ENCODE data around the gene GID8.

Gene GID8

DNA sequence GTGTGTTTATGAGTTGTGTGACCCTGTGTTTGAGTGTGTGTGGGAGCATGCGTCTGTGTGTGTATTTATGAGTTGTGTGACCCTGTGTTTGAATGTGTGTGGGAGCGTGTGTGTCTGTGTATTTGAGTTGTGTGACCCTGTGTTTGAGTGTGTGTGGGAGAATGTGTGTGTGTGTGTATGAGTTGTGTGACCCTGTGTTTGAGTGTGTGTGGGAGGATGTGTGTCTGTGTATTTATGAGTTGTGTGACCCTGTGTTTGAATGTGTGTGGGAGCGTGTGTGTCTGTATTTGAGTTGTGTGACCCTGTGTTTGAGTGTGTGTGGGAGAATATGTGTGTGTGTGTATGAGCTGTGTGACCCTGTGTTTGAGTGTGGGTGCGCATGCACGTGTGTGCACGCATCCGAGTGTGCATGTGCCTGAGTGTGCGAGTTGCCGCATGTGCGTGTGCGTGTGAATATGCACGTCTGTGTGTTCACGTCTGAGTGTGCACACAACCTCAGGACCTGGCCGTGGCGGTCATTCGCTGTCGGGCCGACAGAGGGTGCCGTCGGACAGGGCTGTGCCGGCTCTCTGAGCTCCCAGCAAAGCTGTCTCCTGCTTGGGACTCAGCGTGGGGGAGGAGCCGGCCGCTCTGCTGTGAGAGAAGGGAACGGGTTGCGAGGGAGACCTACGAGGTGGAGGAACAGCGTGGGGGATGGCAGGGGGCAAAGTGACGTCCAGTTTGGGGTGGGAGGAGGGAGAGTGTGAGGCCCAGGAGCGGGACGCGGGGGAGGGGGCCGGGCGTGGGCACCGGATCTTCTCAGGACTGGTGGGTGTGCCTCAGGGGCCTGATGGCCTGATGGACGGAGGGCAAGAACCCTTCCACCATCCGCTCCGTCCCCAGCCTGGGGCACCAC is 34.2 kb downstream of the GID8 start:
- DNase-seq, result peak; percentile 72

- DNase-seq, result no peak
Measured at GRCh38 chr20:62972845-62973745, 35.1 kb downstream of the GID8 start.

GRCh38 chr20:62975251-62975760 is 37.4 kb downstream of the GID8 start:
- DNase-seq, result no peak

GRCh38 chr20:62975812-62976508 is 38.0 kb downstream of the GID8 start:
- DNase-seq, result no peak

DNA sequence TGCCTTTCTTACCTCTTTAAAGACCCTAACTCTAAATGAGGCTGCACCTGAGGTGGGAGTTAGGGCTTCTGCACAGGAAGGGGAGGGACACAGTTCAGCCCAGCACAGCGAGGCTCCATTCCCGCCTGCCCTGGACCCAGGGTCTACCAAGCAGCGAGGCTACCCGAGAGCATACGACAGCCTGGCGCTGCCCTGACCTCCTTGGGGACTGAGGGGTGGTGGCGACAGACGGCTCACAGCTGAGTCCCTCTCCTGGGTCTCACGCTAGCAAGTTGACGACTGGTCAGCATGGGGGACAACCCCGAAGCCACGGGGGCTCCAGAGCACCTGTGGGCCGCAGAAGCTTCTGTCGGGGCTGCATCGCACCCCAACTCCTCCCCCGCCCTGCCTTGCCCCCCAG is 38.9 kb downstream of the GID8 start:
- no peak for DNase-seq

DNA sequence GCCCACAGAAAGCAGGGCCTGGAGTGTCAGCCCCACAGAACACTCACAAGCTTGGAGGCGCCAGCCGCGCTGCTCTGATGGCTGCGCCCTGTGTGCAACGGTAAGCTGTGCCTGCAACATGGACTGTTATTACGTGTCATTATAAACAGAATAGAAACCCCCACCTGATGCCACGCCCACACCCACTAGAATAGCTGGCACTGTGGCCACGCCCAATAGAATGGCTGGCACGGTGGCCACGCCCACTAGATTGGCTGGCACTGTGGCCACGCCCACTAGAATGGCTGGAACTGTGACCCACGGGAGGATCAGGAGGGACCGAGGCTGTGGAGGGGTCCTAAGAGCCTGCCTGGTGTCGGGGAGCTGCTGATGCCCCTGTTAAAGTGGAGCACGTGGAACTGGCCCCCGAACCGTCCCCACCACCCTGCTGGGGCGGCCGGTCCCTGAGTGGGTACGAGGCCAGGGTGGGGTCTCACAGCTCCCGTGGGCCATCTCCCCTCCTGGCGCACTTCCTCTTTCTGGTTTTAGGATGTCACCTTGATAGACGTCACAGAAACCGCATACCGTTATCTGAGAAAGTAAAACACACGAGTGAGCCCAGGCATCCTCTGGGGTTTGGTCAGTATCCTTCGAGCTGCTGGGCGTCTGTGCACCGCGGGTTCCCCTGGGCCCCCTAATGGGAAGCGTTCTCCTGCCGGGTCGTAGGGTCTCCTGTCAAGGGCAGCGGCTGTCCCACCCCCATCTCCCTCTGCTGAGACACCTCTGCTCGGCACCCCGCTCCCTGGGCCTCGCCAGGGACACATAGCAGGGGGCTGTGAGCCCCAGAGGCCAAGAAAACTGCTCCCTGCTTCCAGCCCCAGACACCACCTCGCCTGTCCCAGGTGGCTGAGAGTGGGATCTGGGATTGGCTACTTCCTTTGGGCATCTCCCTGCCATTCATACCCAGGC is 39.9 kb downstream of the GID8 start:
- DNase-seq, result no peak

DNA sequence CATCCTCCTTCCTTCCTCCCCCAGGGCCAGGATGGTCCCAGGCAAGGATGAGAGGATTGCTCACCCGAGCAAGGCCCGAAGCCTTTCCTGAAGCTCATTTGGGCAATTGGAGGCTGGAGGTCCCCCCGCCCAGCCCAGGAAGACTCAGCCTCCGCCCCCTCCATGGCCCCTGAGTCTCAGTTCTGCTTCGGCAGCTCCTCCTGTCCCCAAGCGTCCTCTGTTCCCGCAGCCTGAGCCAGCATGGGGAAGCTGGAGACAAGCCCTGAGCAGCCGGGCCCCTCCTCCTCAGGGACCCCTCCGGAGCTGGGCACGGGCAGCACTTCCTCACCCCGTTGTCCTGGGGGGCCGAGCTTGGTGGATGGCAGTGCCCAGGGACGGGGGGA is 40.6 kb downstream of the GID8 start:
- DNase-seq, result no peak

- no peak for DNase-seq
Measured at GRCh38 chr20:62979310-62979709, 41.4 kb downstream of the GID8 start.

DNA sequence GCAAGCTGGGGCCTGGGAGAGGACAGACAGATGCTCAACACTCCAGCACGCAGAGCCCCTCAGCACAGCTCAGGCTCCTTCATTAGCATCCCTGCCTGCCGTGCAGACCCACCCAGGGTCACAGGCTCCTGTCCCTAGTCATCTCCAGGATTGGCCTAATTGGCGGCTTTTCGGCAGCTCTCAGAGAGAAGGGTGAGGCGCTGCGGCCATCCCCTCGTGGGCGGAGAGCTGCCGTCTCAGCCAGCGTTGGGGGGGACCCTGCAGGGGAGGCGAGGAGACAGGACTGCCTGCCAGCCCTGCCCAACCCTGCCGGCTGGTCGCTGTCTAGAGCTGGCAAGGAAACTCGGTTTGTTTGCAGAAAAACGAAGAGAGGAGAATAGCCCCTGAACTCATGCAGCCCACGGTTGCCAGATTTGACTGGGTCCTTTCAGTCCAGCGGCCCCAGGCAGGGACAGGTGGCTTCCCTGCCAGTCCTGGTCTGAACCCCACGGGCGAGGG is 42.0 kb downstream of the GID8 start:
- DNase-seq, result peak; percentile 66

GRCh38 chr20:62980380-62980960 is 42.5 kb downstream of the GID8 start:
- DNase-seq, result peak; percentile 45

DNA sequence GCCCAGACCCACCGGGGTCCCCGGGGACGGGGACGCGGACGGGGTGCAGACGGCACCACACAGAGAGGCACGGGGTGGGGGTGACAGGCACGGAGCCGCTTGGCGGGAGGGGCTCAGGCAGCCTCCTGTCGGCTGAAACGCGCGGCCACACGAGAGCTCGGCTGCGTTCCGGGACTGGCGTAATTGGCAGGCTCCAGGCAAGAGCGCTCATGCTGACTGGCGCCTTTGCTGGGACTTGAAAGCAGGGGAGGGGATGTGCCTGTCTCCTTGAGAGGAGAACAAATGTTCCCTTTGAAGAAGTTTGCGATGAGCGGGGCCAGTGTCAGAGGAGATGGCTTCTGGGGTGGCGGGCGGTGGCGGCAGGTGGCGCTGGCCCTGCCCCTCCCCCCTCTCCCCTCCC is 43.0 kb downstream of the GID8 start:
- peak; percentile 29 for DNase-seq

GRCh38 chr20:62982124-62983075 is 44.5 kb downstream of the GID8 start:
- DNase-seq, result no peak

DNA sequence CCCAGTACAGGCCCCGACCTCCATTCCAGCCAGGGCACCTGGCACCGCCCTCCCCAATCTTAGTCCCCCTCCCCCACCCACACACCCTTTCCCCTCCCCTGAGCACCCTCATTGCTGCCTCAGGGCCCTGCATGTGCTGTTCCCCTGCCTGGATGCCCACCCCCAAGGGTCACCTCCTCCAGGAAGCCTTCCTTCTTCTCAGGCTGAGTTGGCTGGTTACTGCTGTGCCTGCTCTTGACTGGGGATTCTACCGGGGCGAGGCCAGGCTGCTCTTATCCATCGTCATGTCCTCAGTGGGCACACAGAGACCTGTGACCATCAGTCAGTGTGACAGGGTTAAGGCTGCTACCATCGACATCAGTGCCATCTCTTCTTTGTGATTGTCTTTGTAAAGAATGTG is 45.3 kb downstream of the GID8 start:
- DNase-seq, result no peak

DNA sequence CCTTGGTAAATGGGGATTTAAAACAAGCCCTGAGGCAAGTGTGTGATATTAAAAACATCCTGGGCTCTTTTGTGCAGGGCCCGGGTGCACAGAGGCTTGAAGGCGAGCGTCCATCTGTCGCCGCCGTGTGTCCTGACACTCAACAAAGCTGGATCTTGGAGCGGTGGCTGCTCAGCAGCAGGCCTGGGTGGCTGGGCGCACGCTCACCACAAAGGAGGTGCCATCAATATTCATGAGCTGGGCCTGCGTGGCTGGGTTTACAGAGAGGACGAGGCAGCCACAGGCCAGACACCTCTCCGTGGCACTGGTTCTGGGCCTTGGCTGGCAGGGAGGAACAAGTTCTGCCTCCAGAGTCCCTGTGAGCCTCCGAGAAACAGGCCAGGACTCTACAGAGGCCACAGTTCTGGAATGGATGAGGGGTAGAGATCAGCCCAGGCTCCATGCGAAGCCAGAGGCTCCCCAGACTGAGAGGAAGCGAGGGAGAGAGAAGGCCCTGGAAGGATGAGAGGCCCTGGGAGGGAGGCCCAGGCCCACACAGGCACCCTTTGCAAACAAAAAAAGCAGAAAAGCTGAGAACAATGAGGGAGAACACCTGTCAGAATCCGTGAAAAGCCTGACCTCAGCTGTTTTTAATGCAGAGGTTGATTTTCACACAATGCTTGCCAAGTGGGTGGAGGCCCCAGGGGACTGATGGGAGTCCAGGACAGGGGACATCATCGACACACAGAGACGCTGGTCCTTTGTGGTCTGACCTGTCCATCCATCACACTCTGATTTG is 46.9 kb downstream of the GID8 start:
- DNase-seq, result no peak

DNA sequence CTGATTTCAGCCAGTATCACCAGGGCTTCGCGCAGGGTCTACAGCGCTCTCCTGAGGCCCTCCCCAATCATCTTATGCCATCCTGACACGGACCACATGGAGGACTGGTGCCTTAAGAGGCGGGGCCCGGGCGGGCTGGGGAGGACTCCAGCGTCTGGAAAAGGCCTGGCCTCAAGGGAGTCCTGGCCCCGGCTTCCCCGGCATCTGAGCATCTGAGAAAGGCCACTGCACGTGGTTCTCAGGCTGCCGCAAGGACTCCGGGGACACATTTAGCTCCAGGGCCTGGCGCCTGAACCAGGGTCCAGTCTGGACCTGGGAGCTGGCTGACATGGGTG is 47.5 kb downstream of the GID8 start:
- DNase-seq, result no peak

DNA sequence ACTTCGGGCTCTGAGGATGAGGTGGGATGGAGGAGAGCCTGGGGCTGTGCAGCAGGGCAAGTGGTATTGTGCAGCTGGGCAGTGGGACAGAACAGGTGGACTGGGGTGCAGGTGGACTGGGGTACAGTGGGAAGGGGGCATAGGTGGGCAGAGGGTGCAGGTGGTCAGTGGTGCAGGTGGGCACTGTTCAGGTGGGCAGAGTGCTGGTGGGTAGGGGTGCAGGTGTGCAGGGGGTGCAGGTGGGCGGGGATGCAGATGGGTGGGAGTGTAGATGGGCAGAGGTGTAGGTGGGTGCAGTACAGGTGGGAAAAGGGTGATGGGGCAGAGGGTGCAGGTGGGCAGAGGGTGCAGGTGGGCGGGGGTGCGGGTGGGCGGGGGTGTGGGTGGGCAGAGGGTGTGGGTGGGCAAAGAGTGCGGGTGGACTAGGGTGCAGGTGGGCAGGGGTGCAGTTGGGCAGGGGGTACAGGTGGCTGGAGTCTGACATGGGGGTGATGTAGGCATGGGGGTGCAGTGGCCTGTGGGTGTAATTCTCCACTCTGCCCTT is 48.4 kb downstream of the GID8 start:
- no peak for DNase-seq

DNA sequence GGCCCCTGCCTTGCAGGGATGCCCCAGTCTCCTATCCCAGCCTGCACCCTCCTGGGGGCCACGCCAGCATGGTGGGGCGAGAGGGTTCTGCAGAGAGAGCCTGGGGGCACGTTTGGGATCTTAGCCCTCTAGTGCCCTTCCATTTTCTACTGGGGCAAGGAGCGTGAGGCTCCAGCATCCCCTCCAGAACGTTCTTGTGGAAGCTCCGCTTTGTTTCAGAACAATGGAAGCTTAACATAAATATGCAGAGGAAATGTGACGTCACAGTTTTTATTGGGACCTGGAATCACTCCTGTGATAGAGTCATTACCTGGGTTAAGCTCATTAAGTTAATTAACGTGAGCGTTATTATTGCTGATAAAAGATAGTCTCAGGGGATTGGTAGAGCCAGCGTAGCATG is 49.2 kb downstream of the GID8 start:
- DNase-seq, result no peak

GRCh38 chr20:62989201-62989601 is 51.3 kb downstream of the GID8 start:
- DNase-seq, result no peak

DNA sequence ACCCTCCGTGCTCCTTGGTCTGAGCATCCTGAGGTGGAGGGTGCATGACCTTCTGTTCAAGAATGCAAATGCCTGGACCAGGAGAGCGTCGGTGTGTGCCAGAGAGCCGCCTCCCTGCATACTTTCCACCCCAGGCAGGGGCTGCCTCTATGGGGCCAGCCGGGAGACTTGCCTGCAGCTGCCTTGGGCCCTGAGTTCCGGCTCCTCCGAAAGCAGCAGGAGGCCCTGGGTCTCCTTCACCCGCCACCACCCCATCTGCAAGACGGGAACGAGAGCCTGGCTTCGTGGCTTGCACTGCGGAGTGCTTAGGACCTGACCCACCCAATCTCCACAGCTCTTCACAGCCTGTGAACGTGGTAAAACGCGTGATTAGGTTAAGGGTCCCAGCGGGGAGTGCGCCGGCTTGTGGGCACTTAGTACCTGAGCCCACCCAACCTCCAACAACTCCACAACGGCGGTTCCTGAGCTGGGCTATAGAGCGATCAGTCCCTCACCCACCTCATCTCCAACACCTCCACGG is 52.4 kb downstream of the GID8 start:
- no peak for DNase-seq
